HG03025 (cell line): Measurements from ENCODE around the gene ZNF322.

Experiments
- ATAC-seq: cut with Tn5 transposase; IDR thresholded peaks from one replicate; pipeline ENCODE4 v1.9.1; 2021; ENCODE audit warnings: mild to moderate bottlenecking, moderate library complexity; ENCODE audit not compliant: unreplicated experiment, low FRiP score

The ZNF322 gene

DNA sequence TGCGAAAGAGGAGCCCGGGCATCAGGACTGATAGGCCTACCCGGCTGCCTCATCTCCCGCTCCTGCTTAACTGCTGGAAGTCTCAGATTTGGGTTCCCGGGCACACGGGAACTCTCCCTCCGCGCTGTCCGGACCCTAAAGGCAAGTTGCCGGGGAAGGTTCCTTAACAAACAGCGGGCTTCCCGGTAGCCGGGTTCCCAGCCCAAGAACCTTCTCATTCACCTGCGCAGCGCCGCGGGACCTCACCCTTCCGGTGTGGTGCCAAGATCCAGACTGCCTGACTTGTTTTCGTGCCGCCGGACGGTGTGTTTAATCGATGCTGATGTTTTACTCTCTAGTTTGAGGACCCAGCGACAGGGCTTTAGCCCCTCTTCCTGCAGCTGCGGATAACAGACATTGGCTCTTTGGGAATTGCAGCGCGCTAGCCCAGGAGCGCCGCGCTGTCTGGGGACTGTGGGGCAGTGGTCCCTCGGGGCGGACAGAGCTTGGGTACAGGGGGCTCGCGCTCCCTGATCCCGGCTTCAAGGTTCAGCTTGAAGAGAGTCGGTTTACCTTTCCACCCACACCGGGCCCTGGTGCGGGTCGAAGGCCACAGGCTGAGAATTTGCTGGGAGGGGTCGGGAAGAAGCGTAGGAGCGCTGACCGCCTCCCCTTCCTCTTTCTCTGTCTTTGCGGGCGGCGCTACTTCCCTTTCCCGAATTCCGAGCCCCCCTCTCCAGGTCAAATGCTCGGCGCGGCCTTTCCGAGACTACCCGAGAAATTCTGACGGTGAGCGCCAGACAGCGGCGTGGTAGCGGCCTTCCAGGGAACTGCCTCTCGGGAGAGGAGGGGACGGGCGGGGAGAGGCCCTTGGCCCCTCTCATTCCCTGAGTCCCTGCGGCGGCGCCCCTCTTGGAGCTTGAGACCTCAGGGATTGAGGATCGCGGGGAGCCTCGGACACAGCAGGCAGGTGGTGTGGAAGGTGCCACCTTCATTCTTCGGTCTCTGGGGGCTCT, 45.6 kb downstream of the ZNF322 start:
- no peak for ATAC-seq

DNA sequence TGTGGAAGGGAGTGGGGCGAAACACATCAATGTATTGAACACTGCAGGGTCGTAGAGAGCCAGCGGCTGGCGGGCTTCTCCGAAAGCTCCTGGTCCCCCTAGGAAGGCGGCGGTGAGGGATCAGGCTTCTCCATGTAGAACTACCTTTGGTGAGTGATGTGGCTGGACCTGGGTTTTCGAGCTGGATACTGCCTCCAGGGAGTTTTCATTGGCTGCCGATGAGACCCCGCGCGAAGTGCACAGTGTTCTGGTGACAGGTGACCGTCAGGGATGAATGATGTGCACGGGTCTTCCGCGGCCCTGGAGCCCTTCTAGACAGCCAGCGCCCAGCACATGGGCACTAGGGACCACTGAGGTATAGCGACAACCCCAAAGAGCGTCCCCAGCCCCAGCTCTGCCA, 46.3 kb downstream of the ZNF322 start:
- no peak for ATAC-seq

DNA sequence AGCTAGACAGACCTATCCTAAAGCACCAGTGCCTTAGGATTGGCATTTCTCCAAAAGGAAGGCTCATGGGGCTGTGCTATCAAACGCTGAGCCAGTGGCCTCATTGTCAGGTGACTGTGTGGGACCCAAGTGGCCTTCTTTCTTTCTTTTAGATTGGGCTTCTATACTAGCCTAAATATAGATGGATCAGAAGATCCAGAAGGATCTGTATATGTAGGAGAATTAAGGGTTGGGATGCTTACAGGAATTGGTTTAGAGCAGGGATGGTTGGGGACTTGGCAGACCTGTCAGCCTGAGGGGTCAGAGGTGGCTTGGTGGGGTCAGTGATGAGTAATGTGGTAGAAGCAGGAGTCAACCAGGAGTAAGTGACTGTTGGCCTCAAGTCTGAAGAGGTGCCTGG, 47.9 kb downstream of the ZNF322 start:
- no peak for ATAC-seq

DNA sequence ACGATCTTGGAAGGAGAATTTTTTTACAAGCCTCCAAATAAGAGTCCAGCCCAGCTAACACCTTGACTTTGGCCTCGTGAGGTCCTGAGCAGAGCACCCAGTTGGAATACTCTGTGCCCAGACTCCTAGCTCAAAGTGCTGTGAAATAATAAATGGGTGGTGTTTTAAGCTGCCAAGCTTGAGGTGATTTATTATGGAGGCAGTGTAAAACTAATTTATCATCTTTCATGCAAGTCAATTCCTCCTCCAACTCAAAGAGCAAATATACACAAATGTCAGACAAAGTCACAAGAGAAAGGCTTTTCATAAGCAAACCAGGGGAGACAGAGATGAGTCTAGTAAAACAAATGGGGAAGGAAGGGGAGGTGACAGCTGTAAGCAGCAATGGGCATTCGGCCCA, 50.1 kb downstream of the ZNF322 start:
- ATAC-seq: no peak

DNA sequence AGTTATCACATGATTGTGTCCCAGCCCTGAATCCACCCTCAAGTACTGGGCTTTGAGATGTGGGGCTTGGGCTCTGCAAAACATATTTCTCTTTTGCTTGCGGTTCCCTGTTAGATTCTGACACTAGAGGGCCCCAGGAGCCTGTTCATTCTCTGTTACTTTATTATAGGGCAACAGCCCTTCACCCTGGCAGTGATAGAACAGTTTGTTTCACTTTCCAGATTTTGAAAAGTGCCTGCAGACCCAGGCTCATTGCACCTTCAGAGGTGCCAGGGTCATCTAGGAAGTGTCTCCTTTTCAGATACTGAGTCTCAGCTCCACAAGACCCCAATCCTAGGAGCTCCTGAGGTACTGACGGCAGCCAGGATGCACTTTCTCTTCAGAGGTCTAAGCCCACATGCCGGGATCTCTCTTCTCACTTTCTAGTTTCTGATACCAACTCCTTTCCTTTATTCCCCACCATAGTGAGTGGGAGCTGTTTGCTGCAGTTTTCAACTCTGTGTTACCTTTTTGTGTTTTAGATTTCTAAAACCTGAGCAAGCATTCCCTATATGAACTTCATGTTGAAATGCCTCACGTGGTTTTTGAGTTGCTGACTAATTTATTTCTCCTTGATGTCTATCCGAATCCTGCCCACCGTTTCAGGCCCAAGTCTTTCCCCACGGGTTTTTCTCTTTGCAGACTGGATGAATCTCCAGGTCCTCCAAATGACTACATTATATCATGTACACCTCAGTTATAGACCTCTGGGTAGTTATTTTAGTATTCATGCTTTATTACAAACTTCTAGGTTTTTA, 51.9 kb downstream of the ZNF322 start:
- ATAC-seq: no peak

DNA sequence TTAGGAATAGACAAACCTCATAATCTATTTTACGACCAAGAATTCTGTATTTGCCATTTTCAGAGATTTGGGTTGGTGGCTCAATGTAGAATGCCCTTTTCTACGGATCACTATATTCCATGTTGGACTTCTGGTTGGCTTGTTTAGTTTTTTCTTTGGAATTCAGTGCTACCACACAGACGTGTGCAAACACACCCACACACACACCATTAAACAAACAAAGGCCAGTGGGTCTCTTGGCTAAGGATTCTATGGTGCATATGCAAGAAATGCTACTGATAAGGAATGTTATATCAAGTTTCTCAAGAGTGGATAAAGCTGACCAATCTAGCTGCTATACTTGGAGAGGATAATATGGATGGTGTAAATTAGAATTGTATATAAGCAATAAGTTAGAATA, 54.7 kb downstream of the ZNF322 start:
- no peak for ATAC-seq

DNA sequence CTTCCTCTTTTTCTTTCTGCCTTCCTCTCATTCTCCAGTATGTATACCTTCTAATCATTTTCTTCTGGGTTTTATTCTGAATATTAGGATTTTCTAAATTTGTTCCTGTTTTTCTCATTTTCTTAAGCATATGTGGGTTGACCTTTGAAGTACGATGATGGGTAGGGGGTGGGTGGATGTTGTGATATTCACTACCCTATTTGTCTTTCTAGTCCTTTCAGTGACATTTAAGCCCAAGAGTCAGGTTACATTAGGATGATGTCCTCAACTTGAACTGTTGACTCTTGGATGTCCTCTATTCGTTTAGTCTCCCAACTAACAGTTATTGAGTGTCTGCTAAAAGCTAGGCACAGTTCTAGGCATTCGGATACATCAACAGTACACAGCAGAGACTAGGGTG, 55.5 kb downstream of the ZNF322 start:
- ATAC-seq: no peak

DNA sequence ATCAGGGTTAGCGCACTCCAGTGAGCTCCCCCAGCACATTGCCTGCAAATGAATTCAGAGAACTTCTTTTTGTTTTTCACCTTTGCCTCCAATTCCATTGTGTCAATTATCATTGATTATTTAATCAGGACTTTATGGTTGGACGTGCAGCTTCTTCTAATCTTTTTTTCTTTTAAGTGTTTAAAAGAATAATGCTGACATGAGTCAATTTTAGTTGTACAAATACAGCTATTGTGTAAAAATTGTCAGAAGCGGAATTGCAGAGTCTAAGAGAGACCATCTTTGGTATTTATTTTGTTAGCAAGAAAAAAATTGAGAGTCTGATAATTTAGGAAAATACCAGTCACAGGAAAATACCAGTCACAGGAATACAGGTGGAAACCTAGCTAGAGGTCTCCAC, 57.3 kb downstream of the ZNF322 start:
- no peak for ATAC-seq

DNA sequence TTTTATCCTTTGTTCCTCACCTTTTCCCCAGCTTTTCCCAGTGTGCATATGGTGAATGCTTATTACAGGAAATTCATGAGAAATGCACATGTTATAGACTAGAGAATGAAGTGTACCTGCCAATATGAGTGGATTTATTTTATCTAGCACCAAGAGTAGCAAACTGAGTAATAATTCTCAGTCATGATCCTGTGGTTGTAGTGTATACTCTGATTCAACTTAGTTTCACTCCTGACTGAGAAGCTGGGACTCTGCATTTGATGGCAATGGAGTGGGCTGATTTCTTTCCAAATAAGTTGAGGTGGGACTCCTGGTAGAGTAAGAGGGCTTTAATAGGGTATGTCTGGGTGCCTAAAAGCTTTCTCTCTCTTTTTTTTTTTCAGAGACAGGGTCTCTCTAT, 58.8 kb downstream of the ZNF322 start:
- no peak for ATAC-seq

DNA sequence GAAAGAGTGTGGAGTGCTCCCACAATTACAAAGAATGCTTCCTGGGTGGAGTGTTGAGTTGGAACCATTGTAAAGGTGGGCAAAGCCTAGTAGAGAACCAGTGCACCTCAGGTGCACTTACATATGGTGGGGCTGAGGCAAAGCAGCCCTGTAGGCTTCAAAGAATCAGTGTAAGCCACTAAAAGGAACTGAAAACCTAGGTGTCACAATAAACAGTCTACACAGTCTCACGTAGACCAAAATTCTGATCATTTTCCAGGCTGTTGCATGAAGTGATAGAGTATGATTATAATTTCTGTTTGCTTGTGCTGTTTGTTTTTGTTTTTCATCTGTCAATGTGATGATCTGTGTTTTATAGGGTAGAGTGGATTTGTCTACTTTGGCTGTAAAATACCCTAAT, 60.0 kb downstream of the ZNF322 start:
- ATAC-seq: no peak

DNA sequence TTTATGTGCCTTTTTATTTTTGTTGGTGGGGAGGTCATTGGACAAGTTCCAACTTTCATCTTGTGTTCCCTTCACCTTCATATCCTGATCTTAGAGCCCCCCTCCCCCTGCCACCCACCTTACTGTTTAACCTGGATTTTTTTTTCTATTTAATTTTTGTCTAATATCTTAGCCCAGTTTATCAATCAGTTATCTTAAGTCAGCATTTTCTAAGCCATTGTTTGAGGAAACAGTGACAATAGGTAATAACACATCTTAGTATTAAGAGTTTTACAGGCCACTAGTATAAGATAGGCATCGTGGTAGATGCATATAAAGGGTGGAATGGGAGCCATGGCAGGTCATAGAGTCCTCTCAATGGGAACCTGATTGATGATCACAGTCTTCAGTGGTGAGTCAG, 60.4 kb downstream of the ZNF322 start:
- ATAC-seq: no peak

DNA sequence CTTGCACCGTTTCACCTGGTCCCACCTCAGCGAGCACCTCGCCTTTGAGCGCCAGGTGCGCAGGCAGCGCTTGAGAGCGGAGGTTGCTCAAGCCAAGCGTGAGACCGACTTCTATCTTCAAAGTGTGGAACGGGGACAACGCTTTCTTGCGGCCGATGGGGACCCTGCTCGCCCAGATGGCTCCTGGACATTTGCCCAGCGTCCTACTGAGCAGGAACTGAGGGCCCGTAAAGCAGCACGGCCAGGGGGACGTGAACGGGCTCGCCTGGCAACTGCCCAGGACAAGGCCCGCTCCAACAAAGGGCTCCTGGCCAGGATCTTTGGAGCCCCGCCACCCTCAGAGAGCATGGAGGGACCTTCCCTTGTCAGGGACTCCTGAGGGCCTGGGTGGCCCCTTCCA, 61.3 kb downstream of the ZNF322 start:
- no peak for ATAC-seq

DNA sequence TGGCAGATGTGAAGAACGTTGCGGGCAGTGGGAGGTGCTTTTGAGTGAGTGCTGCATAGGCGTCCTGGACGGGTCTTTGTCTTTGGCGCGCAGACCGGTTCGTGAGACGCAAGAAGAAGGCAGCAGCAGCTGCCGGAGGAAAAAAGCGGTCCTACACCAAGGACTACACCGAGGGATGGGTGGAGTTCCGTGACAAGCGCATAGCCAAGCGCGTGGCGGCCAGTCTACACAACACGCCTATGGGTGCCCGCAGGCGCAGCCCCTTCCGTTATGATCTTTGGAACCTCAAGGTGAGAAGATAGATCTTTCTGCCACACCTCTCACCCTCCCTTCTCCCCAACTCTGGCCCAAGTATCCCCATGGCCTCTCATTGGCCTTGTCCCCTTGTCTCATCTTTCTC, 61.7 kb downstream of the ZNF322 start:
- no peak for ATAC-seq

DNA sequence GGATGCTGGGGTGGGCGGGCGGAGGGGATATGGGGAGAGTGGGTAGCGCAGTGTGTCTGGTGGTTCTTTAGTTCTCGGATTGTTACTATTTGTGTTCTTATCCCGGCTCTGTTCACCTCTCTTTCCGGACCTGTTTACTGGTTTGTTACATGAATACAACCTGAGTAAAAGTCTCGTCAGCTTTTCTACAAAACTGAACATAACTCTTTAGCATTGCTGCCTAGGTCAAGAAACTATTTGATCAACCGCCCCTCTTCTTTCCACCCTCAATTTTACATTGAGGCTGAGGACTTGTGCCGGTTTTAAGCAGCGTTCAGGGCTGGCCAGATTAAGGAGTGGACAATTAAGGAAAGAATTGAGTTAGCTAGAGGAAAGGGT, 62.2 kb downstream of the ZNF322 start:
- ATAC-seq: no peak

DNA sequence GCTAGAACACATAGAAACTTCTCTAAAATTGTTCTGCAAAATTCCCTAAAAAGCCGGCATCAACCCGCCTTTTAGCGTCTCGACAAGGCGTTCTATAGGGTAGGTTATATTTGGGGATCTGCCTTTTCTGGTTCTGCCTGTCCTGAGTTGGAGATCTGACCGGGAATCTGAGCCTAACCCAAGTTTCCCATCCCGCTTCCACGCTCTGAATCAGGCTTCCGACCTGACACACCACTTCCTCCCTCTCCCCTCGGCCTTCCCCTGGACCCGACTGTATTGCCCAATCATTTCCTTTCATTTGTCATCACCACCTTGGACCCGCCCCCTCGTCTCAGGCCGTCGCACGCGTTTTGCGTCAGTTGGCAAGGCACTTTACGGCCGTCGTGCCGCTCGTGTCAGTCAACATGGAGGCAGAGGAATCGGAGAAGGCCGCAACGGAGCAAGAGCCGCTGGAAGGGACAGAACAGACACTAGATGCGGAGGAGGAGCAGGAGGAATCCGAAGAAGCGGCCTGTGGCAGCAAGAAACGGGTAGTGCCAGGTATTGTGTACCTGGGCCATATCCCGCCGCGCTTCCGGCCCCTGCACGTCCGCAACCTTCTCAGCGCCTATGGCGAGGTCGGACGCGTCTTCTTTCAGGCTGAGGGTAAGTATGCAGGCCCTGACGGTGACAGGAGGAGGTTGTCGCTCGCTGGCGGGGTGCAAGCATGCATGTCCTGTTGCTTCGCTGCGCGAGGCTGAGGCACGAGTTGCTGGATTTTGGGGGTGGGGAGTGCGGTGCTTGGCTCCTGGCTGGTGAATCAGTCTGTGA, 62.8 kb downstream of the ZNF322 start, which contains the start of gene ABT1:
Gene ABT1 (plus strand): TSS at position 375 of the 810 bp plus-strand sequence. CDS start 30 bp downstream, at position 405.
- ATAC-seq: peak; percentile 80

DNA sequence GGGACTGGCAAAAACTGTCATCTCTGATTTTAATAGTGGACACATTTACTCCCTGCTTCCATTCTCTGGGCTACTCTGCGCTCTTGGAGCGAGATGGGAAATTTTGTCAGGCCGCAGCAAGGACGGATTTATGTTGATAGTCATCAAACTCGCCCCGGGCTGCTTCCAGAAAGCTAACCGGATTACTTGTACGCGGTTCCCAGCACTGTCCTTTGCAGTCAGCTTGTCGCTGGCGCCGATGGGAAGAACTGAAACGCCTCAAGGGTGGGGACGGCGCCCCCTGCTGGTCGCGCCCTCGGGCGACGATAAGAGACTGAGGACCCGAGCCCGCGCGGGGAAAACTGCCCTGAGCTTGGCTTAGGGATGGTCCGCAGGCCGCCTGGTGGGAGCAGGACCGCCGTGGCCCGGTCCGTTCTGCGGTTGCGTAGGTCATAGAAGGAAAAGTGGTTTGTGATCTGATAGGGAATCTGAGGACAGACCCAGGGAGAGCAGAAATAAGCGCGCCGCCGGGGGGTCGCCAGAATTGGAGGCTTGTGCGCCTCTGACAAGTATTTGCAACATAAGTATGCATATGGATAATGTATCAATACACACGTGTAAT, 63.8 kb downstream of the ZNF322 start:
- ATAC-seq: peak; percentile 47

DNA sequence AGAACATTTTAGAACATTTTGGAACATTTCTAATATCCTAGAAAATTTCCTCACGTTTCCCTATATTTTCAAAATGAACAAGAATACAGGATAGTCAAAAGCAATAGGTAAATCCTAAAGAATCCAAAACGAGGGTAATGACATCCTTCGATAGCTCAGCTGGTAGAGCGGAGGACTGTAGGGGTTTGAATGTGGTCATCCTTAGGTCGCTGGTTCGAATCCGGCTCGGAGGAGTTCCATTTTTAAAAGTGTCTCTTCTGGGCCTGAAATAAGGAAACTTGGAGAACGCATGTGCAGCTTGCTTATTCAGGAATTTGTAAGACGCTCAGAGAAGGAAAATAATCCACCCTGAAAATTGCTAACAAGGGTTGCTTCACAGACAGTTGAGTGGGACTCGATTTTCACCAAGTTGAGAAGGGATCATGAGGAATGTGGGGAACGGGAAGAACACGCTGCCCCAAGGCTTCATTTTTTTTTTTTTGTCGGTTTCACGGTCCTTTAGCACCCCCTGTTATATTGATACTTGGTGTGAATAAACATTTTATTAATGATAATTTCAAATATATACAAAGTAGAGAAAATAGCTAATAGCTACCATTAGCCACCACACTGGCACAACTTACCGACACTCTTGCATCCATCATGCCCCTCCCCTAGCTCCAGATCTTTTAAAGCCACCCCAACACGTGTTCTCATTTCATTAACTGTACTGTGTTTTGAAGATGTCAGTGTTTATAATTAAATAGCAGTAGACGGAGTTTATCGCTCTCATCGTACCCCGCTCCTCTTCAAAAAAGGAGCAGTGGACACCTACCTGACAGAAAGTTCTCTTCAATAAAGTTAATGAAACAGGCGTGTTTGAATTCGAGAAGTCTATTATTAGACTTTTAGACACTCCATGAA, 64.6 kb downstream of the ZNF322 start:
- ATAC-seq: no peak

DNA sequence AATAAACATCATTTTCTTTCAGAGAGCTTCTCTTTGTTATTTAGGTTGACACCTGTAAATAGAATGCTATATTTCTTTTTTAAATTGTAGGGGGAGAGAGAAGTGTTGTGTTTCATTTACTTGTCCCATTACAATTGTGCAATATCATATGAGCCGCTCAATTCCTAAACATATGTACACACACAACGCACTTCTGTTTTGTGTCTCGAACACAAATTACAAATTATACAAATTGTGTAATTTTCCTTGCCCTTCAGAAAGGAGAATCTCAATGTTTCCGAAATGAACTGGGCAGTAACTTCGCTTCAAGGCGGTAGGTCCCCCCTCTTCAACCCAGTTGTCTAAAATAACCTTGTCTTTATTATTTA, 65.4 kb downstream of the ZNF322 start:
- ATAC-seq: no peak
